Liver (tissue), 9 donors: Measurements from ENCODE around the gene AKNA. TPM values are rescaled to one million over a fixed set of nuclear protein-coding genes. Genes with fewer than 3 reads are reported as not detected.

Experiments
- DNase-seq: peaks from one replicate; pipeline ENCODE4 v3.0.0-alpha.2; 2017; ENCODE audit warnings: low spot score
- H3K27ac ChIP-seq, 2 donors: one replicate each; pipeline ENCODE4 v1.7.0; 2013; ENCODE audit warnings: inconsistent platforms in 2 of 2, low read length in 2 of 2, control low read depth in 1 of 2, low read depth in 1 of 2, mild to moderate bottlenecking in 1 of 2
- H3K27me3 ChIP-seq, 4 donors: one replicate each; pipeline versions ENCODE4 v1.6.1 to v1.7.0; 2013; ENCODE audit warnings: low read length in 3 of 4, inconsistent platforms in 1 of 4, mild to moderate bottlenecking in 1 of 4, moderate library complexity in 1 of 4; ENCODE audit not compliant: control insufficient read depth in 4 of 4, insufficient read depth in 4 of 4
- H3K36me3 ChIP-seq, 4 donors: one replicate each; pipeline versions ENCODE4 v1.6.1 to v1.7.0; 2013; ENCODE audit warnings: low read length in 3 of 4, mild to moderate bottlenecking in 3 of 4, low read depth in 1 of 4, moderate library complexity in 1 of 4; ENCODE audit not compliant: control insufficient read depth in 4 of 4, insufficient read depth in 3 of 4
- H3K4me1 ChIP-seq, 4 donors: one replicate each; pipeline versions ENCODE4 v1.6.1 to v1.7.0; 2013; ENCODE audit warnings: low read length in 3 of 4, mild to moderate bottlenecking in 3 of 4, moderate library complexity in 1 of 4; ENCODE audit not compliant: control insufficient read depth in 4 of 4, insufficient read depth in 4 of 4
- H3K4me3 ChIP-seq, 3 donors: one replicate each; pipeline versions ENCODE4 v1.6.1 to v1.7.0; 2013; ENCODE audit warnings: low read length in 3 of 3, control low read depth in 1 of 3, low read depth in 1 of 3, mild to moderate bottlenecking in 1 of 3
- H3K9ac ChIP-seq, 2 donors: one replicate each; pipeline ENCODE4 v1.7.0; 2013; ENCODE audit warnings: low read length in 2 of 2, mild to moderate bottlenecking in 2 of 2, moderate library complexity in 2 of 2, control low read depth in 1 of 2, low read depth in 1 of 2
- H3K9me3 ChIP-seq, 4 donors: one replicate each; pipeline versions ENCODE4 v1.6.1 to v1.7.0; 2013; ENCODE audit warnings: low read length in 3 of 4; ENCODE audit not compliant: control insufficient read depth in 4 of 4
- ATF3 ChIP-seq: IDR thresholded peaks from 2 replicates; pipeline ENCODE4 v1.6.1; 2016; ENCODE audit warnings: antibody characterized with exemption
- CTCF ChIP-seq: fragments of 150-350 bp; IDR thresholded peaks from 2 replicates; pipeline ENCODE4 v1.5.1; 2017; ENCODE audit warnings: improper control_type of control experiment, low read depth, low read length; ENCODE audit not compliant: missing input control
- EGR1 ChIP-seq, 2 donors: IDR thresholded peaks; 2 replicates each; pipeline ENCODE4 v1.6.1; 2016 to 2018; ENCODE audit warnings: antibody characterized with exemption in 2 of 2, low read depth in 2 of 2
- FOXA1 ChIP-seq: IDR thresholded peaks from 2 replicates; pipeline ENCODE4 v1.6.1; 2016; ENCODE audit warnings: antibody characterized with exemption
- FOXA2 ChIP-seq: IDR thresholded peaks from 2 replicates; pipeline ENCODE4 v1.6.1; 2016; ENCODE audit warnings: antibody characterized with exemption
- GABPA ChIP-seq, 2 donors: IDR thresholded peaks in 1 of 2; conservative IDR thresholded peaks in 1 of 2; 2 replicates each; pipeline ENCODE4 v1.6.1; 2016; ENCODE audit warnings: antibody characterized with exemption in 2 of 2, mild to moderate bottlenecking in 1 of 2, moderate library complexity in 1 of 2
- HNF4A ChIP-seq, 2 donors: conservative IDR thresholded peaks; 2 replicates each; pipeline ENCODE4 v1.6.1; 2016; ENCODE audit warnings: antibody characterized with exemption in 2 of 2, mild to moderate bottlenecking in 2 of 2
- HNF4G ChIP-seq: IDR thresholded peaks from 2 replicates; pipeline ENCODE4 v1.6.1; 2016; ENCODE audit warnings: antibody characterized with exemption
- JUND ChIP-seq, 2 donors: IDR thresholded peaks; 2 replicates each; pipeline ENCODE4 v1.6.1; 2016; ENCODE audit warnings: antibody characterized with exemption in 2 of 2
- MAX ChIP-seq: IDR thresholded peaks from 2 replicates; pipeline ENCODE4 v1.6.1; 2016; ENCODE audit warnings: antibody characterized with exemption
- NR2F2 ChIP-seq: IDR thresholded peaks from 2 replicates; pipeline ENCODE4 v1.6.1; 2016; ENCODE audit warnings: antibody characterized with exemption
- RAD21 ChIP-seq, 2 donors: IDR thresholded peaks; 2 replicates each; pipeline ENCODE4 v1.6.1; 2016; ENCODE audit warnings: antibody characterized with exemption in 2 of 2, mild to moderate bottlenecking in 2 of 2
- REST ChIP-seq: IDR thresholded peaks from 2 replicates; pipeline ENCODE4 v1.6.1; 2016; ENCODE audit warnings: antibody characterized with exemption, mild to moderate bottlenecking
- RXRA ChIP-seq, 2 donors: IDR thresholded peaks; 2 replicates each; pipeline ENCODE4 v1.6.1; 2017 to 2018; ENCODE audit warnings: antibody characterized with exemption in 2 of 2, mild to moderate bottlenecking in 1 of 2
- SP1 ChIP-seq: IDR thresholded peaks from 2 replicates; pipeline ENCODE4 v1.6.1; 2018; ENCODE audit warnings: antibody characterized with exemption, mild to moderate bottlenecking
- TAF1 ChIP-seq: conservative IDR thresholded peaks from 2 replicates; pipeline ENCODE4 v1.6.1; 2016; ENCODE audit warnings: antibody characterized with exemption, mild to moderate bottlenecking
- YY1 ChIP-seq: IDR thresholded peaks from 2 replicates; pipeline ENCODE4 v1.6.1; 2016; ENCODE audit warnings: antibody characterized with exemption, mild to moderate bottlenecking
- ZBTB33 ChIP-seq: IDR thresholded peaks from 2 replicates; pipeline ENCODE4 v1.6.1; 2016; ENCODE audit warnings: antibody characterized with exemption
- WGBS: extraction: QIAGEN DNeasy Blood & Tissue Kit; methylation state at CpG from one replicate; pipeline ENCODE4 v1.1.7; 2013; 5-methylcytosine and 5-hydroxymethylcytosine counted together
- polyA plus RNA-seq, 2 donors: library from polyadenylated mRNA; stranded (reverse) in 1 of 2; unstranded in 1 of 2; fragments of 200-250 nt in 1 of 2; fragments of >200 nt in 1 of 2; fragmentation: Nextera tagmentation in 1 of 2; extraction: Ambion mirVana in 1 of 2; gene quantifications; one replicate each; pipeline versions ENCODE4 v1.2.1 to v1.2.3, GENCODE V29; 2013 to 2015
- total RNA-seq, 2 donors: library from RNA; depleted of rRNA; stranded (reverse); fragments of >200 nt; gene quantifications; one replicate each; pipeline ENCODE4 v1.2.3, GENCODE V29; 2014
- donor health status: healthy.
- donor health status: healthy.
- donor health status: healthy.
- donor health status: healthy.
- donor health status: healthy.

AKNA gene
- total and polyA plus RNA-seq, 4 donors, result 4.2 to 31.7 (median 6.9) TPM

- 76% methylated on average over 8 of the region's 8 CpGs for WGBS
- H3K27ac ChIP-seq, result peak overlapping the region; percentile 86 to 95
Observed at GRCh38 chr9:114315723-114316363, 71.9 kb downstream of the AKNA start.

GRCh38 chr9:114314881-114315722 lies 72.7 kb downstream of the AKNA start:
- peak; percentile 29 for DNase-seq
- Histone ChIP-seq H3K9ac (peak overlapping the region in 1 of 2 donors; percentile 38), H3K9me3 (no peaks in the 10 kb centered on the region), H3K4me1 (peaks cover 14 to 45% (median 27%) of the 10 kb centered on the region in 4 donors), H3K36me3 (peaks cover 0 to 2% (median 0%) of the 10 kb centered on the region in 4 donors), H3K4me3 (peak overlapping the region; percentile 9 to 37 (median 13)), H3K27me3 (no peaks in the 10 kb centered on the region), H3K27ac (peak overlapping the region; percentile 86 to 95)
- WGBS, result 48% methylated on average over 8 of the region's 8 CpGs
- TF ChIP-seq NR2F2, result no peak
- peak; percentile 82 for TF ChIP-seq ATF3
- peak; percentile 94 to 97 for TF ChIP-seq RXRA (IDR thresholded peaks at IDR 0.05)
- peak; percentile 98 for TF ChIP-seq SP1
- peak; percentile 17 to 35 for TF ChIP-seq RAD21 (IDR thresholded peaks at IDR 0.05)
- peak; percentile 81 for TF ChIP-seq REST
- TF ChIP-seq ZBTB33, result peak; percentile 93
- peak; percentile 69 to 84 for TF ChIP-seq HNF4A (conservative IDR thresholded peaks at IDR 0.05)
- TF ChIP-seq YY1, result peak; percentile 97
- TF ChIP-seq EGR1 (IDR thresholded peaks at IDR 0.05; ENCODE audit: low read depth in 2 of 2), result peak; percentile 80 to 97
- TF ChIP-seq MAX, result peak; percentile 100
- TF ChIP-seq FOXA2, result no peak
- peak; percentile 65 to 71 for TF ChIP-seq JUND (IDR thresholded peaks at IDR 0.05)
- TF ChIP-seq GABPA (IDR thresholded peaks at IDR 0.05 in 1 of 2, conservative IDR thresholded peaks at IDR 0.05 in 1 of 2), result peak in 1 of 2 donors; percentile 33
- TF ChIP-seq HNF4G, result no peak
- peak; percentile 89 for TF ChIP-seq TAF1
- no peak for TF ChIP-seq CTCF
- peak; percentile 44 for TF ChIP-seq FOXA1

More at GRCh38 chr9:114315723-114316363, 71.9 kb downstream of the AKNA start:
- H3K36me3 ChIP-seq, result peaks cover 0 to 2% (median 0%) of the 10 kb centered on the region in 4 donors
- DNase-seq, result no peak
- H3K9ac ChIP-seq, result no peak overlapping the region
- H3K27me3 ChIP-seq, result no peaks in the 10 kb centered on the region
- H3K4me1 ChIP-seq, result peaks cover 14 to 45% (median 27%) of the 10 kb centered on the region in 4 donors
- TF ChIP-seq EGR1 (IDR thresholded peaks at IDR 0.05; ENCODE audit: low read depth in 2 of 2) (peak in 1 of 2 donors; percentile 41), JUND (IDR thresholded peaks at IDR 0.05) (no peak), RXRA (IDR thresholded peaks at IDR 0.05) (peak in 1 of 2 donors; percentile 94), HNF4G (no peak), ATF3 (no peak), HNF4A (conservative IDR thresholded peaks at IDR 0.05) (peak in 1 of 2 donors; percentile 48), SP1 (peak; percentile 73), NR2F2 (peak; percentile 25)
- peak overlapping the region; percentile 9 to 37 (median 13) for H3K4me3 ChIP-seq
- no peaks in the 10 kb centered on the region for H3K9me3 ChIP-seq
